Neural cell (in vitro differentiated cells): ENCODE results near the gene SKI.

Source experiments
- EP300 ChIP-seq: fragments of 450-650 bp; conservative IDR thresholded peaks from 2 replicates; pipeline ENCODE4 v1.6.1; 2014; ENCODE audit warnings: antibody characterized with exemption, mild to moderate bottlenecking, moderate library complexity; ENCODE audit not compliant: poor library complexity, severe bottlenecking
- POLR2AphosphoS5 ChIP-seq: IDR thresholded peaks from 2 replicates; pipeline ENCODE4 v1.6.1; 2012
- TAF1 ChIP-seq: IDR thresholded peaks from 2 replicates; pipeline ENCODE4 v1.6.1; 2012; ENCODE audit warnings: low read depth
- TF ChIP-seq, protein P1 (sequence below): fragments of 450-650 bp; IDR thresholded peaks from 2 replicates; pipeline ENCODE4 v1.5.1; 2014; ENCODE audit warnings: antibody characterized with exemption, mild to moderate bottlenecking, moderate library complexity; ENCODE audit not compliant: poor library complexity, severe bottlenecking

DNA sequence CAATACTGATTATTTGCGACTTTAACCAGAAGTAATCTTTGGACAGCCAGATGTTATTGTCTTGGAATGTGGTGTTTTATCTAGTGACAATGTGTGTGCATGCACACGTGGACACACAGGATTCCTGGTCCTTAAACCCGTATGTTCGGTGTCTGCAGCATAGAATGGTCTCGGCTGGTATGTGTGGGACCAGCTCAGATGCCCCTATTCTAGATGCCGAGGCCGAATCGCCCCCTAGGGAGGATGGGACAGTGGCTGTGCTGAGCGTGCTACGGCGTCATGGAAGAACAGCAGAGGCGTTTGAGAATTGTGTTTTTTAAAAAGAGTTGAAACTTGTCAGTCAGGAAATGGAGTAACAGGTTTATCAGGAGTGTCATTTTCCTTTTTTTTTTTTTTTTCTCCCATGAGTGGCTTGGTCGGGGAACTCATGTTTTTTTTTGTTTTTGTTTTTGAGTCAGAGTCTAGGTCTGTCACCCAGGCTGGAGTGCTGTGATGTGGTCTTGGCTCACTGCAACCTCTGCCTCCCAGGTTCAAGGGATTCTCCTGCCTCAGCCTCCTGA is 30.1 kb downstream of the SKI start:
- TF ChIP-seq, protein P1, sequence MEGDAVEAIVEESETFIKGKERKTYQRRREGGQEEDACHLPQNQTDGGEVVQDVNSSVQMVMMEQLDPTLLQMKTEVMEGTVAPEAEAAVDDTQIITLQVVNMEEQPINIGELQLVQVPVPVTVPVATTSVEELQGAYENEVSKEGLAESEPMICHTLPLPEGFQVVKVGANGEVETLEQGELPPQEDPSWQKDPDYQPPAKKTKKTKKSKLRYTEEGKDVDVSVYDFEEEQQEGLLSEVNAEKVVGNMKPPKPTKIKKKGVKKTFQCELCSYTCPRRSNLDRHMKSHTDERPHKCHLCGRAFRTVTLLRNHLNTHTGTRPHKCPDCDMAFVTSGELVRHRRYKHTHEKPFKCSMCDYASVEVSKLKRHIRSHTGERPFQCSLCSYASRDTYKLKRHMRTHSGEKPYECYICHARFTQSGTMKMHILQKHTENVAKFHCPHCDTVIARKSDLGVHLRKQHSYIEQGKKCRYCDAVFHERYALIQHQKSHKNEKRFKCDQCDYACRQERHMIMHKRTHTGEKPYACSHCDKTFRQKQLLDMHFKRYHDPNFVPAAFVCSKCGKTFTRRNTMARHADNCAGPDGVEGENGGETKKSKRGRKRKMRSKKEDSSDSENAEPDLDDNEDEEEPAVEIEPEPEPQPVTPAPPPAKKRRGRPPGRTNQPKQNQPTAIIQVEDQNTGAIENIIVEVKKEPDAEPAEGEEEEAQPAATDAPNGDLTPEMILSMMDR: no peak
- TF ChIP-seq EP300 (no peak), POLR2AphosphoS5 (no peak), TAF1 (no peak)
